Neural cell (in vitro differentiated cells): ENCODE measurements around the gene VPS37B. TPM values are rescaled to one million over a fixed set of nuclear protein-coding genes. Genes with fewer than 3 reads are reported as not detected.
A peak's percentile ranks its signal among the peaks of the same experiment; 100 is the strongest.
"Not testable (repeated sequence)": the region's sequence is repeated elsewhere in the genome, so short reads cannot be mapped to it uniquely, and the experiment has no call there.

Source experiments
- H2AFZ ChIP-seq: fragments of 200-600, 300-800 bp; sonication (generic), shearing (Covaris generic); 2 replicates; pipeline ENCODE4 v1.6.0; 2014; ENCODE audit warnings: low read depth, mild to moderate bottlenecking, antibody characterized with exemption, low read length, moderate library complexity
- H3F3A ChIP-seq: fragments of 200-600 bp; shearing (Covaris generic); 2 replicates; pipeline ENCODE4 v1.6.1; 2016; ENCODE audit warnings: mild to moderate bottlenecking, moderate library complexity, mixed read lengths, antibody characterized with exemption, low read length; ENCODE audit not compliant: insufficient read depth, poor library complexity, severe bottlenecking
- H3K27ac ChIP-seq: fragments of 200-600, 300-800 bp; sonication (generic), shearing (Covaris generic); 2 replicates; pipeline ENCODE4 v1.5.1; 2014; ENCODE audit warnings: mild to moderate bottlenecking, low read length, moderate library complexity
- H3K27me3 ChIP-seq: fragments of 300-800, 200-600 bp; sonication (generic), shearing (Covaris generic); 2 replicates; pipeline ENCODE4 v1.6.0; 2014; ENCODE audit warnings: mild to moderate bottlenecking, low read depth, low read length, moderate library complexity; ENCODE audit not compliant: insufficient read depth
- H3K36me3 ChIP-seq: fragments of 300-800, 200-600 bp; sonication (generic), shearing (Covaris generic); 2 replicates; pipeline ENCODE4 v1.5.1; 2014; ENCODE audit warnings: mild to moderate bottlenecking, antibody characterized with exemption, low read length, moderate library complexity; ENCODE audit not compliant: insufficient read depth
- H3K4me2 ChIP-seq: fragments of 300-800, 200-600 bp; sonication (generic), shearing (Covaris generic); 2 replicates; pipeline ENCODE4 v1.6.0; 2014; ENCODE audit warnings: mild to moderate bottlenecking, low read length
- H3K4me3 ChIP-seq: fragments of 300-800, 200-600 bp; sonication (generic), shearing (Covaris generic); 2 replicates; pipeline ENCODE4 v1.5.1; 2014; ENCODE audit warnings: mild to moderate bottlenecking, low read length, moderate library complexity
- H3K79me2 ChIP-seq: fragments of 200-600 bp; shearing (Covaris generic); replicated peaks from 2 replicates; pipeline ENCODE4 v1.6.0; 2014; ENCODE audit warnings: mild to moderate bottlenecking, low read length, moderate library complexity; ENCODE audit not compliant: insufficient read depth
- H3K9ac ChIP-seq: fragments of 300-800, 200-600 bp; sonication (generic), shearing (Covaris generic); 2 replicates; pipeline ENCODE4 v1.6.1; 2016; ENCODE audit warnings: mild to moderate bottlenecking, low read length, mixed read lengths
- H3K9me2 ChIP-seq: fragments of 200-600 bp; shearing (Covaris generic); 2 replicates; pipeline ENCODE4 v1.6.1; 2016; ENCODE audit warnings: mild to moderate bottlenecking, low read length, mixed read lengths; ENCODE audit not compliant: insufficient read depth
- H3K9me3 ChIP-seq: fragments of 200-600, 300-800 bp; sonication (generic), shearing (Covaris generic); 2 replicates; pipeline ENCODE4 v1.6.1; 2016; ENCODE audit warnings: mild to moderate bottlenecking, mixed run types, low read length, moderate library complexity, mixed read lengths
- H4K20me1 ChIP-seq: fragments of 200-600 bp; shearing (Covaris generic); 2 replicates; pipeline ENCODE4 v1.6.1; 2016; ENCODE audit warnings: mild to moderate bottlenecking, mixed run types; ENCODE audit not compliant: insufficient read depth
- CTCF ChIP-seq: fragments of 450-650 bp; IDR thresholded peaks from 2 replicates; pipeline ENCODE4 v1.5.1; 2014; ENCODE audit warnings: antibody characterized with exemption, mild to moderate bottlenecking, moderate library complexity; ENCODE audit not compliant: poor library complexity, severe bottlenecking
- EP300 ChIP-seq: fragments of 450-650 bp; conservative IDR thresholded peaks from 2 replicates; pipeline ENCODE4 v1.6.1; 2014; ENCODE audit warnings: antibody characterized with exemption, mild to moderate bottlenecking, moderate library complexity; ENCODE audit not compliant: poor library complexity, severe bottlenecking
- EZH2 ChIP-seq: fragments of 200-600, 300-800 bp; shearing (Covaris generic), sonication (generic); IDR thresholded peaks from 2 replicates; pipeline ENCODE4 v1.6.1; 2014; ENCODE audit warnings: antibody characterized with exemption, low read length, borderline replicate concordance, mild to moderate bottlenecking; ENCODE audit not compliant: insufficient read depth, poor library complexity, severe bottlenecking
- MXI1 ChIP-seq: fragments of 450-650 bp; conservative IDR thresholded peaks from 2 replicates; pipeline ENCODE4 v1.6.1; 2014; ENCODE audit warnings: antibody characterized with exemption, mild to moderate bottlenecking; ENCODE audit not compliant: poor library complexity, severe bottlenecking
- POLR2AphosphoS5 ChIP-seq: IDR thresholded peaks from 2 replicates; pipeline ENCODE4 v1.6.1; 2012
- RAD21 ChIP-seq: fragments of 450-650 bp; conservative IDR thresholded peaks from 2 replicates; pipeline ENCODE4 v1.6.1; 2014; ENCODE audit warnings: antibody characterized with exemption, mild to moderate bottlenecking, moderate library complexity
- REST ChIP-seq: IDR thresholded peaks from 2 replicates; pipeline ENCODE4 v1.6.1; 2012; ENCODE audit warnings: borderline replicate concordance
- SMC3 ChIP-seq: fragments of 450-650 bp; conservative IDR thresholded peaks from 2 replicates; pipeline ENCODE4 v1.6.1; 2014; ENCODE audit warnings: antibody characterized with exemption, mild to moderate bottlenecking, moderate library complexity; ENCODE audit not compliant: poor library complexity
- TAF1 ChIP-seq: IDR thresholded peaks from 2 replicates; pipeline ENCODE4 v1.6.1; 2012; ENCODE audit warnings: low read depth
- polyA plus RNA-seq: library from polyadenylated mRNA; depleted of rRNA; stranded (reverse); fragments of >200 nt; gene quantifications from 2 replicates; pipeline ENCODE4 v1.2.3, GENCODE V29; 2014

The VPS37B gene
- polyA plus RNA-seq, 1 donor from 2014 or later = 30.2 TPM

GRCh38 chr12:122894193-122895121, 1.5 kb downstream of the VPS37B start:
- H3K4me3 ChIP-seq = peak overlapping the region; percentile 96
- H3K4me2 ChIP-seq = peak overlapping the region; percentile 90
- H3K9ac ChIP-seq = peak overlapping the region; percentile 98
- H4K20me1 ChIP-seq = peaks cover 3% of the 10 kb centered on the region
- peak overlapping the region; percentile 90 for H3K27ac ChIP-seq
- H3F3A ChIP-seq = peaks cover 7% of the 10 kb centered on the region
- no peak overlapping the region for H2AFZ ChIP-seq
- H3K36me3 ChIP-seq = no peaks in the 10 kb centered on the region
- H3K79me2 ChIP-seq = peaks cover 56% of the 10 kb centered on the region
- no peaks in the 10 kb centered on the region for H3K27me3 ChIP-seq
- H3K9me2 ChIP-seq = no peaks in the 10 kb centered on the region
- TF ChIP-seq SMC3 = no peak
- no peak for TF ChIP-seq REST
- no peak for TF ChIP-seq TAF1
- TF ChIP-seq EP300 = no peak
- TF ChIP-seq POLR2AphosphoS5 = no peak
- no peak for TF ChIP-seq RAD21
- TF ChIP-seq MXI1 = no peak
- no peak for TF ChIP-seq EZH2
- no peak for TF ChIP-seq CTCF
- no peaks in the 10 kb centered on the region for H3K9me3 ChIP-seq

- Histone ChIP-seq H3K9me3 (no peaks in the 10 kb centered on the region), H3K9me2 (no peaks in the 10 kb centered on the region), H2AFZ (no peak overlapping the region), H3K27me3 (no peaks in the 10 kb centered on the region), H3F3A (peaks cover 7% of the 10 kb centered on the region), H3K79me2 (peaks cover 64% of the 10 kb centered on the region), H3K4me3 (peak overlapping the region; percentile 96), H3K4me2 (peak overlapping the region; percentile 90), H3K9ac (peak overlapping the region; percentile 19), H4K20me1 (peaks cover 3% of the 10 kb centered on the region), H3K27ac (peak overlapping the region; percentile 90), H3K36me3 (no peaks in the 10 kb centered on the region)
- TF ChIP-seq RAD21 (no peak), SMC3 (no peak), MXI1 (no peak), EZH2 (no peak), TAF1 (no peak), EP300 (no peak), POLR2AphosphoS5 (no peak)
These were observed 2.4 kb downstream of the VPS37B start for GRCh38 chr12:122893208-122894153.

- Histone ChIP-seq H3K4me2 (peak overlapping the region; percentile 85), H3K79me2 (peaks cover 70% of the 10 kb centered on the region), H3K4me3 (peak overlapping the region; percentile 96)
- H3K9me2 ChIP-seq, H3K27ac ChIP-seq, H3F3A ChIP-seq, H3K27me3 ChIP-seq, H3K9me3 ChIP-seq, H3K9ac ChIP-seq, H3K36me3 ChIP-seq, H2AFZ ChIP-seq, H4K20me1 ChIP-seq: not testable (repeated sequence)
These were observed 3.2 kb downstream of the VPS37B start for GRCh38 chr12:122892724-122893123.
